ENCODE results near the gene PGA4.

The PGA4 gene

GRCh38 chr11:61181489-61181888 lies 40.7 kb upstream of the PGA4 start:
- in situ Hi-C loops (cut with HindIII; ENCODE audit: low sequenced_read_pairs) = no loop called here
- no peak for TF ChIP-seq CTCF (IDR thresholded peaks at IDR 0.05; ENCODE audit: low read depth, low read length, missing control alignments)
- no peak overlapping the region for H3K4me3 ChIP-seq (ENCODE audit: low read depth, low read length)
- DNase-seq (ENCODE audit: low read depth) = no peak

GRCh38 chr11:61183645-61184044 lies 38.5 kb upstream of the PGA4 start:
- in situ Hi-C loops (cut with HindIII; ENCODE audit: low sequenced_read_pairs) = no loop called here
- peak; percentile 15 for TF ChIP-seq CTCF (IDR thresholded peaks at IDR 0.05; ENCODE audit: low read depth, low read length, missing control alignments)
- no peak overlapping the region for H3K4me3 ChIP-seq (ENCODE audit: low read depth, low read length)
- no peak for DNase-seq (ENCODE audit: low read depth)

- H3K4me3 ChIP-seq (ENCODE audit: low read depth, low read length) = no peak overlapping the region
- no peak for TF ChIP-seq CTCF (IDR thresholded peaks at IDR 0.05; ENCODE audit: low read depth, low read length, missing control alignments)
- DNase-seq (ENCODE audit: low read depth) = no peak
- in situ Hi-C loops (cut with HindIII; ENCODE audit: low sequenced_read_pairs) = no loop called here
Measured at GRCh38 chr11:61186504-61186903, 35.6 kb upstream of the PGA4 start.

GRCh38 chr11:61187505-61188130 lies 34.5 kb upstream of the PGA4 start:
- DNase-seq (ENCODE audit: low read depth) = peak; percentile 69
- no peak overlapping the region for H3K4me3 ChIP-seq (ENCODE audit: low read depth, low read length)
- peak; percentile 98 for TF ChIP-seq CTCF (IDR thresholded peaks at IDR 0.05; ENCODE audit: low read depth, low read length, missing control alignments)
- in situ Hi-C loops (cut with HindIII; ENCODE audit: low sequenced_read_pairs) = no loop called here

- TF ChIP-seq CTCF (IDR thresholded peaks at IDR 0.05; ENCODE audit: low read depth, low read length, missing control alignments) = no peak
- no peak for DNase-seq (ENCODE audit: low read depth)
- no peak overlapping the region for H3K4me3 ChIP-seq (ENCODE audit: low read depth, low read length)
- in situ Hi-C loops (cut with HindIII; ENCODE audit: low sequenced_read_pairs) = no loop called here
Measured at GRCh38 chr11:61189933-61190332, 32.2 kb upstream of the PGA4 start.

GRCh38 chr11:61193596-61193995 lies 28.6 kb upstream of the PGA4 start:
- no peak overlapping the region for H3K4me3 ChIP-seq (ENCODE audit: low read depth, low read length)
- TF ChIP-seq CTCF (IDR thresholded peaks at IDR 0.05; ENCODE audit: low read depth, low read length, missing control alignments) = no peak
- no peak for DNase-seq (ENCODE audit: low read depth)
- in situ Hi-C loops (cut with HindIII; ENCODE audit: low sequenced_read_pairs) = no loop called here
